ENCODE results near the gene CYTH1. TPM values are rescaled to one million over a fixed set of nuclear protein-coding genes. Genes with fewer than 3 reads are reported as not detected.

Gene CYTH1
- total RNA-seq, 4 donors from 2014 or later, result 103 to 156 (median 142) TPM

DNA sequence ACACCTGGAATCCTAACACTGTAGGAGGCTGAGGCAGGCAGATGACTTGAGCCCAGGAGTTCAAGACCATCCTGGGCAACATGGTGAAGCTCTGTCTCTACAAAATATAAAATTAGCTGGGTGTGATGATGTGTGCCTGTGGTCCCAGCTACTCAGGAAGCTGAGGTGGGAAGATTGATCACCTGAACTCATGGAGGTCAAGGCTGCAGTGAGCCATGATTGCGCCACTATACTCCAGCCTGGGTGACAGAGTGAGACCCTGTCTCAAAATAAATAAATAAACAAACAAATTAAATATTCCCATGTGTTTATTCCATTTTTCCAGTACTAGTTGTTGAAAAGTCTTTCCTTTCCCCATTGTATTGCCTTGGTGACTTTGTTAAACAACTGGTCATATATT is 130.0 kb downstream of the CYTH1 start:
- no peak overlapping the region for H3K4me3 ChIP-seq
- in situ Hi-C loops (cut with MboI; ENCODE audit: low pct_ligation_motif_present in 1 of 4, low pct_unique_long_range_greater_than_20kb in 1 of 4, low sequenced_read_pairs in 3 of 4) (no loop called here), intact Hi-C loops (cut with DNase I; ENCODE audit: low total_unique reads) (no loop called here)
- H3K36me3 ChIP-seq, result no peaks in the 10 kb centered on the region
- H3K4me1 ChIP-seq, result no peaks in the 10 kb centered on the region
- TF ChIP-seq, protein P1, sequence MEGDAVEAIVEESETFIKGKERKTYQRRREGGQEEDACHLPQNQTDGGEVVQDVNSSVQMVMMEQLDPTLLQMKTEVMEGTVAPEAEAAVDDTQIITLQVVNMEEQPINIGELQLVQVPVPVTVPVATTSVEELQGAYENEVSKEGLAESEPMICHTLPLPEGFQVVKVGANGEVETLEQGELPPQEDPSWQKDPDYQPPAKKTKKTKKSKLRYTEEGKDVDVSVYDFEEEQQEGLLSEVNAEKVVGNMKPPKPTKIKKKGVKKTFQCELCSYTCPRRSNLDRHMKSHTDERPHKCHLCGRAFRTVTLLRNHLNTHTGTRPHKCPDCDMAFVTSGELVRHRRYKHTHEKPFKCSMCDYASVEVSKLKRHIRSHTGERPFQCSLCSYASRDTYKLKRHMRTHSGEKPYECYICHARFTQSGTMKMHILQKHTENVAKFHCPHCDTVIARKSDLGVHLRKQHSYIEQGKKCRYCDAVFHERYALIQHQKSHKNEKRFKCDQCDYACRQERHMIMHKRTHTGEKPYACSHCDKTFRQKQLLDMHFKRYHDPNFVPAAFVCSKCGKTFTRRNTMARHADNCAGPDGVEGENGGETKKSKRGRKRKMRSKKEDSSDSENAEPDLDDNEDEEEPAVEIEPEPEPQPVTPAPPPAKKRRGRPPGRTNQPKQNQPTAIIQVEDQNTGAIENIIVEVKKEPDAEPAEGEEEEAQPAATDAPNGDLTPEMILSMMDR (IDR thresholded peaks at IDR 0.05), result no peak
- TF ChIP-seq EP300 (IDR thresholded peaks at IDR 0.05; ENCODE audit: low read depth), result no peak
- TF ChIP-seq POLR2AphosphoS5 (IDR thresholded peaks at IDR 0.05), result no peak
- no peak for TF ChIP-seq POLR2A (IDR thresholded peaks at IDR 0.05)
- DNase-seq, result no peak
- H3K27me3 ChIP-seq, result peaks cover 10% of the 10 kb centered on the region
- WGBS, 2 donors (ENCODE audit: low coverage in 1 of 2), result 89 to 94% methylated on average over 1 of the region's 1 CpG
- no peak overlapping the region for H3K27ac ChIP-seq
- no peaks in the 10 kb centered on the region for H3K9me3 ChIP-seq

DNA sequence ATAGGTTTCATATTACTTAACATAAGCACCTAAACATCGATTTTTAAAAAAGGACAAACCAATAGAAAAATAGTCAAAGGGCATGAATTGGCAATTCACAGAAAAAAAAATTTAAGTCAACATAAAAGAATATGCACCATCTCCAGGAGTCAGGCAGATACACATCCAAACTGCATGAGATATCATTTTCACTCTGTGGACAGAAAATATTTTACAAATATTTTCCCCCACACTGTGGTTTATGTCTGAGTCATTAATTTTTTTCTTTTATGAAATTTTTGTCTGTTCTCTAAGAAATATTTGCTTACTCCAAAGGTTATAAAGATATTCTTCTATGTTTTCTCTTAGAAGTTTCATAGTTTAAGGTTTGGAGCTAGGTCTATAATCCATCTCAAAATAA is 130.5 kb downstream of the CYTH1 start:
- DNase-seq, result no peak
- in situ Hi-C loops (cut with MboI; ENCODE audit: low pct_ligation_motif_present in 1 of 4, low pct_unique_long_range_greater_than_20kb in 1 of 4, low sequenced_read_pairs in 3 of 4), result no loop called here
- WGBS, 2 donors (ENCODE audit: low coverage in 1 of 2), result 89 to 90% methylated on average over 1 of the region's 1 CpG
- H3K36me3 ChIP-seq, result no peaks in the 10 kb centered on the region
- no peak overlapping the region for H3K27ac ChIP-seq
- TF ChIP-seq EP300 (IDR thresholded peaks at IDR 0.05; ENCODE audit: low read depth) (no peak), POLR2A (IDR thresholded peaks at IDR 0.05) (no peak), POLR2AphosphoS5 (IDR thresholded peaks at IDR 0.05) (no peak)
- TF ChIP-seq, protein P1 (IDR thresholded peaks at IDR 0.05), result no peak
- H3K4me1 ChIP-seq, result no peaks in the 10 kb centered on the region
- intact Hi-C loops (cut with DNase I; ENCODE audit: low total_unique reads), result no loop called here
- peaks cover 10% of the 10 kb centered on the region for H3K27me3 ChIP-seq
- no peak overlapping the region for H3K4me3 ChIP-seq
- no peaks in the 10 kb centered on the region for H3K9me3 ChIP-seq

DNA sequence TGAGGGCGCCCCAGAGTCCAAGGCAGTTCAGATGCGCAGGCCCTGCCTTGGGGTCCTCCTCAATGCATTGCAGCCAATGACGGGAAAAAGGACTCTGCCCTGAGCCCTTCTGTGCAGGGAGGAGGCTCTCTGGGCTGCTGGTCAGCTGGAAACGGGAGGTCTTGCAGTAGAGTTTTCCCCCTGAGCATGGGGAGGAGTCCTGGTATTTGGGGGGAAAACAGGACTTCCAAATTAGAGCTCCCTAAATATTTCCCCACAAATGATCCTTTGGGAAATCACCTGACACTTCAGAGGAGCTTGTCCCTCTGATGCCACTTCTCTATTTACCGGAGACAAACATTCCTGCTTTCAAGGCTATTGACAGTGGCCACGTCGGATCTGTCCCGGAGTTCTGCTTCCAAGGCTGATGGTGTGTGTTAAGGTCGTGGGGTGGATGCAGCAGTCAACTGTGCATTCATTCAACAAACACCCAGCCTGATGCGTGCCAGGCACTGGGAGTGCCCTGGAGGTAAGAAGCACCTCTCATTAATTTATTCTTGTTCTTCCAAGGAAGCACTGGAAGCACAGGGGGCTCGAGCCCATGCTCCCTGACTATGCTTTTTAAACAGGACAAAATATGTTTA is 131.9 kb downstream of the CYTH1 start:
- 8 to 48% methylated on average over 2 to 11 of the region's 11 CpGs for WGBS, 2 donors (ENCODE audit: low coverage in 1 of 2)
- Histone ChIP-seq H3K27me3 (peaks cover 14% of the 10 kb centered on the region), H3K4me3 (no peak overlapping the region), H3K9me3 (no peaks in the 10 kb centered on the region), H3K4me1 (no peaks in the 10 kb centered on the region), H3K27ac (no peak overlapping the region), H3K36me3 (no peaks in the 10 kb centered on the region)
- intact Hi-C loops (cut with DNase I; ENCODE audit: low total_unique reads) (no loop called here), in situ Hi-C loops (cut with MboI; ENCODE audit: low pct_ligation_motif_present in 1 of 4, low pct_unique_long_range_greater_than_20kb in 1 of 4, low sequenced_read_pairs in 3 of 4) (no loop called here)
- DNase-seq, result no peak
- TF ChIP-seq POLR2A (IDR thresholded peaks at IDR 0.05), result no peak
- TF ChIP-seq POLR2AphosphoS5 (IDR thresholded peaks at IDR 0.05), result no peak
- TF ChIP-seq, protein P1 (IDR thresholded peaks at IDR 0.05), result no peak
- no peak for TF ChIP-seq EP300 (IDR thresholded peaks at IDR 0.05; ENCODE audit: low read depth)

DNA sequence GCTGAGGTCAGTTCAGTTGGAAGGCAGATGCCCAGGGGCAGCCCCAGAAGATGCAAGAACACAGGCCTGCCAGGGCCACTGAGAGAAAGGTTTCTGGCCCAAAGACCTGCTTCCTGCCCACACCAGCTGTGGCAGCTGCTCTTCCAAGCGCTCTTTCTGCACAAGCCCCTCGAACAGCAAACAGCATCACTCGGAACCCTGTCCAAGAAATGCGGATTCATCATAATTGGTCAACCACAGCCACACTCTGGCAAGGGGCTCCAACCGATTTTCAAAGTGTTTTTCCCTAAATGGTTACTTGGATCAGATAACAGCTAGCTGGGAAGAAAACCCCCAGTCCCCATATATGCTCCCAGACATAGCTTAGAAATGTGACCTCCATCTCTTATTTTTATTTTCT is 133.8 kb downstream of the CYTH1 start:
- Histone ChIP-seq H3K27me3 (peaks cover 14% of the 10 kb centered on the region), H3K27ac (no peak overlapping the region), H3K4me3 (no peak overlapping the region), H3K9me3 (no peaks in the 10 kb centered on the region), H3K4me1 (no peaks in the 10 kb centered on the region), H3K36me3 (no peaks in the 10 kb centered on the region)
- in situ Hi-C loops (cut with MboI; ENCODE audit: low pct_ligation_motif_present in 1 of 4, low pct_unique_long_range_greater_than_20kb in 1 of 4, low sequenced_read_pairs in 3 of 4) (no loop called here), intact Hi-C loops (cut with DNase I; ENCODE audit: low total_unique reads) (loop anchor here (10.0 kb wide), 1 partner anchor 83 kb away; no protein-coding TSS in a partner anchor)
- no peak for TF ChIP-seq EP300 (IDR thresholded peaks at IDR 0.05; ENCODE audit: low read depth)
- TF ChIP-seq POLR2A (IDR thresholded peaks at IDR 0.05), result no peak
- no peak for TF ChIP-seq POLR2AphosphoS5 (IDR thresholded peaks at IDR 0.05)
- TF ChIP-seq, protein P1 (IDR thresholded peaks at IDR 0.05), result no peak
- 80 to 85% methylated on average over 1 to 5 of the region's 5 CpGs for WGBS, 2 donors (ENCODE audit: low coverage in 1 of 2)
- no peak for DNase-seq
